Measurements from ENCODE around the gene TANC1. TPM values are rescaled to one million over a fixed set of nuclear protein-coding genes. Genes with fewer than 3 reads are reported as not detected.

The TANC1 gene
- total RNA-seq, 4 donors from 2014 or later: 27.1 to 57.4 (median 55.1) TPM

- H3K4me3 ChIP-seq: no peak overlapping the region
- no peak overlapping the region for H3K27ac ChIP-seq
- H3K36me3 ChIP-seq: peaks cover 0 to 38% (median 0%) of the 10 kb centered on the region in 3 donors
- no peaks in the 10 kb centered on the region for H3K4me1 ChIP-seq
- DNase-seq: no peak
- no peaks in the 10 kb centered on the region for H3K9me3 ChIP-seq
- TF ChIP-seq POLR2A (IDR thresholded peaks at IDR 0.05): no peak
- TF ChIP-seq, protein P1, sequence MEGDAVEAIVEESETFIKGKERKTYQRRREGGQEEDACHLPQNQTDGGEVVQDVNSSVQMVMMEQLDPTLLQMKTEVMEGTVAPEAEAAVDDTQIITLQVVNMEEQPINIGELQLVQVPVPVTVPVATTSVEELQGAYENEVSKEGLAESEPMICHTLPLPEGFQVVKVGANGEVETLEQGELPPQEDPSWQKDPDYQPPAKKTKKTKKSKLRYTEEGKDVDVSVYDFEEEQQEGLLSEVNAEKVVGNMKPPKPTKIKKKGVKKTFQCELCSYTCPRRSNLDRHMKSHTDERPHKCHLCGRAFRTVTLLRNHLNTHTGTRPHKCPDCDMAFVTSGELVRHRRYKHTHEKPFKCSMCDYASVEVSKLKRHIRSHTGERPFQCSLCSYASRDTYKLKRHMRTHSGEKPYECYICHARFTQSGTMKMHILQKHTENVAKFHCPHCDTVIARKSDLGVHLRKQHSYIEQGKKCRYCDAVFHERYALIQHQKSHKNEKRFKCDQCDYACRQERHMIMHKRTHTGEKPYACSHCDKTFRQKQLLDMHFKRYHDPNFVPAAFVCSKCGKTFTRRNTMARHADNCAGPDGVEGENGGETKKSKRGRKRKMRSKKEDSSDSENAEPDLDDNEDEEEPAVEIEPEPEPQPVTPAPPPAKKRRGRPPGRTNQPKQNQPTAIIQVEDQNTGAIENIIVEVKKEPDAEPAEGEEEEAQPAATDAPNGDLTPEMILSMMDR (IDR thresholded peaks at IDR 0.05): no peak
- no peaks in the 10 kb centered on the region for H3K27me3 ChIP-seq
These were observed 210.7 kb downstream of the TANC1 start for GRCh38 chr2:159179096-159179495.

GRCh38 chr2:159179696-159180095 is 211.3 kb downstream of the TANC1 start:
- Histone ChIP-seq H3K4me1 (no peaks in the 10 kb centered on the region), H3K27me3 (no peaks in the 10 kb centered on the region), H3K4me3 (no peak overlapping the region), H3K36me3 (peaks cover 0 to 37% (median 0%) of the 10 kb centered on the region in 3 donors), H3K27ac (no peak overlapping the region), H3K9me3 (no peaks in the 10 kb centered on the region)
- no peak for TF ChIP-seq POLR2A (IDR thresholded peaks at IDR 0.05)
- TF ChIP-seq, protein P1 (IDR thresholded peaks at IDR 0.05): no peak
- no peak for DNase-seq

DNA sequence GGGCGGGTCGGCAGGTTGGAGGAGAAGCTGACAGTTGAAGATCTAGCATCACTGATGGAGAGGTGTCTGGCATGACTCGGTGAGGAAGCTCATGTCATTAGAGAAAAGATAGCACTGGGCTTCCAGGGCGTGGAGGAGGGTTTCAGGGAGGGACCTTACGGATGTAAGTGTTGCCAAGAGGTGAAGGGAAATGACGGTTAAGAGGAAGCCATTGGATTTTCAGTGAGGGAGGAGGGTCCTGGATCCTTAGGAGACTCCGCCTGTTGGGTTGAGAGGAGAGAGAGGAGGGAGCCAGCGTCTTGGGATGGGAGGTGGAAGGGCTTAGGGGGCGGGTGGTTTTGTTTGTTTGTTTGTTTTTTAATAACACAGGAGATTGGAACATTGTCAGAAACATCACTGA is 214.9 kb downstream of the TANC1 start:
- H3K36me3 ChIP-seq: peaks cover 0 to 36% (median 0%) of the 10 kb centered on the region in 3 donors
- H3K4me3 ChIP-seq: no peak overlapping the region
- H3K27me3 ChIP-seq: no peaks in the 10 kb centered on the region
- no peak overlapping the region for H3K27ac ChIP-seq
- DNase-seq: no peak
- TF ChIP-seq, protein P1 (IDR thresholded peaks at IDR 0.05): no peak
- TF ChIP-seq POLR2A (IDR thresholded peaks at IDR 0.05): no peak
- H3K9me3 ChIP-seq: no peaks in the 10 kb centered on the region
- no peaks in the 10 kb centered on the region for H3K4me1 ChIP-seq

GRCh38 chr2:159185401-159186130 is 217.1 kb downstream of the TANC1 start:
- no peak overlapping the region for H3K27ac ChIP-seq
- DNase-seq: no peak
- H3K4me1 ChIP-seq: no peaks in the 10 kb centered on the region

GRCh38 chr2:159186462-159186861 is 218.0 kb downstream of the TANC1 start:
- no peak for DNase-seq
- no peaks in the 10 kb centered on the region for H3K9me3 ChIP-seq
- H3K36me3 ChIP-seq: peaks cover 0 to 38% (median 0%) of the 10 kb centered on the region in 3 donors
- H3K27me3 ChIP-seq: no peaks in the 10 kb centered on the region
- H3K4me1 ChIP-seq: no peaks in the 10 kb centered on the region
- H3K4me3 ChIP-seq: no peak overlapping the region
- H3K27ac ChIP-seq: no peak overlapping the region
- no peak for TF ChIP-seq POLR2A (IDR thresholded peaks at IDR 0.05)
- TF ChIP-seq, protein P1 (IDR thresholded peaks at IDR 0.05): no peak

More at GRCh38 chr2:159185401-159186130, 217.1 kb downstream of the TANC1 start:
- no peak for TF ChIP-seq POLR2A (IDR thresholded peaks at IDR 0.05)
- TF ChIP-seq, protein P1 (IDR thresholded peaks at IDR 0.05): peak in 4 of 6 experiments; percentile 13 to 55 (median 52)
- Histone ChIP-seq H3K9me3 (no peaks in the 10 kb centered on the region), H3K4me3 (no peak overlapping the region), H3K36me3 (peaks cover 0 to 31% (median 0%) of the 10 kb centered on the region in 3 donors), H3K27me3 (no peaks in the 10 kb centered on the region)
